GM19240 (cell line): ENCODE results near the gene PPIE.
"Not testable (repeated sequence)": the region's sequence is repeated elsewhere in the genome, so short reads cannot be mapped to it uniquely, and the experiment has no call there.

Source experiments
- DNase-seq: peaks from one replicate; pipeline ENCODE4 v3.0.0; 2011; ENCODE audit warnings: low spot score; ENCODE audit not compliant: insufficient read length

PPIE gene

GRCh38 chr1:39758556-39759435 is 20.1 kb downstream of the PPIE start:
- DNase-seq, result no peak

- no peak for DNase-seq
Measured at GRCh38 chr1:39759436-39759726, 20.7 kb downstream of the PPIE start.

- DNase-seq, result no peak
Measured at GRCh38 chr1:39760074-39761008, 21.7 kb downstream of the PPIE start.

- DNase-seq, result no peak
Measured at GRCh38 chr1:39761016-39761415, 22.3 kb downstream of the PPIE start.

GRCh38 chr1:39761557-39762260 is 23.0 kb downstream of the PPIE start:
- DNase-seq, result no peak

GRCh38 chr1:39762550-39763540 is 24.2 kb downstream of the PPIE start:
- no peak for DNase-seq

- not testable (repeated sequence) for DNase-seq
Measured at GRCh38 chr1:39763619-39764374, 25.1 kb downstream of the PPIE start.

- DNase-seq, result not testable (repeated sequence)
Measured at GRCh38 chr1:39764512-39764911, 25.8 kb downstream of the PPIE start.

GRCh38 chr1:39766466-39766865 is 27.8 kb downstream of the PPIE start:
- DNase-seq, result not testable (repeated sequence)

GRCh38 chr1:39769502-39769901 is 30.8 kb downstream of the PPIE start:
- not testable (repeated sequence) for DNase-seq

GRCh38 chr1:39770100-39771021 is 31.7 kb downstream of the PPIE start:
- not testable (repeated sequence) for DNase-seq

- not testable (repeated sequence) for DNase-seq
Measured at GRCh38 chr1:39771022-39771532, 32.4 kb downstream of the PPIE start, which contains the start of gene OXCT2. TSS of gene OXCT2 (minus strand) at chr1:39771348. CDS start at chr1:39771255, 93 bp downstream.

GRCh38 chr1:39773369-39773979 is 34.8 kb downstream of the PPIE start:
- not testable (repeated sequence) for DNase-seq

GRCh38 chr1:39775141-39775540 is 36.5 kb downstream of the PPIE start:
- not testable (repeated sequence) for DNase-seq

GRCh38 chr1:39775676-39776399 is 37.2 kb downstream of the PPIE start:
- not testable (repeated sequence) for DNase-seq

- DNase-seq, result no peak
Measured at GRCh38 chr1:39776400-39776713, 37.7 kb downstream of the PPIE start.

- no peak for DNase-seq
Measured at GRCh38 chr1:39776886-39777285, 38.2 kb downstream of the PPIE start.
